H7 (cell line): ENCODE measurements around the gene NKD1. TPM values are rescaled to one million over a fixed set of nuclear protein-coding genes. Genes with fewer than 3 reads are reported as not detected.

Experiments used
- DNase-seq: peaks from one replicate; pipeline ENCODE4 v3.0.0; 2012
- H3K27me3 ChIP-seq: 2 replicates; pipeline ENCODE4 v1.6.0; 2011; ENCODE audit warnings: mild to moderate bottlenecking, low read length; ENCODE audit not compliant: control insufficient read depth, insufficient read depth
- H3K36me3 ChIP-seq: replicated peaks from 2 replicates; pipeline ENCODE4 v1.5.1; 2011; ENCODE audit warnings: low read length; ENCODE audit not compliant: control insufficient read depth, insufficient read depth
- H3K4me3 ChIP-seq: 2 replicates; pipeline ENCODE4 v1.5.1; 2011; ENCODE audit warnings: low read depth, mild to moderate bottlenecking, control low read depth, low read length, moderate library complexity; ENCODE audit not compliant: insufficient read depth
- total RNA-seq: library from RNA; depleted of rRNA; stranded (reverse); fragments of >200 nt; shearing (Covaris generic); gene quantifications from 2 replicates; pipeline ENCODE4 v1.2.3, GENCODE V29; 2014

NKD1 gene
- total RNA-seq, 1 experiment from 2014 or later: 1.2 TPM

DNA sequence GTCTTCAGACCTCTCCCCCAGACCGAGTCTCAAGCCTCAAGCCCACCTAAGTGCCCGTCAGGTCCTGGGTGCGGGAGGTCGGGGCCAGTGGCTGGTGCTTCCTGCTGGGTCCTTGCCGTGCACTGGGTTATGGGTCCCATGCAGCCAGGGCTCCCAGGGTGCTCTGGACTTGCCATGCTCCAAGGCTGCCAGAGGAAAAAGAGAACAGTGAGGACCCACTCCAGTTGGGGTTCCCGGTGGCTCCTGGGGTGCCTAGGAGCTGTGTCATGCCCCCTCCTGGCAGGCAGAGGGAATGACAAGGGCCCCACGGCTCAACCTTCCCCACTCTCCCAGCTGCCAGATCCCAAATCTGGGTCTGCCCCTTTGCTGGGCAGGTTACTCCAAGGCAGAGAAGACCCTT is 129.2 kb downstream of the NKD1 start:
- DNase-seq: peak; percentile 87
- H3K36me3 ChIP-seq: no peaks in the 10 kb centered on the region
- no peak overlapping the region for H3K4me3 ChIP-seq
- no peaks in the 10 kb centered on the region for H3K27me3 ChIP-seq

DNA sequence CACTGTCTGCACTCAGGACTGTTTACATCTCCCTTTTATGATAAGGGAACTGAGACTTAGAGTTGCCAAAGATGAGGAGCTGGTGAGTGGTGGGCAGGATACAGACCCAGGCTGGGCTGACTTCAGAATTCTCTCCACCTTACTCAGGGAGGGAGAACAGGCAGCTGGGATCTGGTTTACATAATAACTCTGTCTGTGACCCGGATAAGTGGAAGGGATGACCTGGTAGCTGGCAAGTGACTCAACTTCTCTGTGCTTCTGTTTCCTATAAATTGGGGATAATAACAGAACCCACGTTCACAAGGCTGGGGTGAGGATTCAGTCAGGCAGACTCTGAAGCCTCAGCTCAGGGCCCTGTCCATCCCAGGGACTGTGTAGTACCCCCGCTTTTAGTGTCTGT is 130.3 kb downstream of the NKD1 start:
- H3K36me3 ChIP-seq: no peaks in the 10 kb centered on the region
- H3K4me3 ChIP-seq: no peak overlapping the region
- no peaks in the 10 kb centered on the region for H3K27me3 ChIP-seq
- no peak for DNase-seq

- H3K36me3 ChIP-seq: no peaks in the 10 kb centered on the region
- DNase-seq: no peak
- no peaks in the 10 kb centered on the region for H3K27me3 ChIP-seq
- H3K4me3 ChIP-seq: no peak overlapping the region
Observed at GRCh38 chr16:50679266-50679665, 131.1 kb downstream of the NKD1 start.

- Histone ChIP-seq H3K4me3 (no peak overlapping the region), H3K27me3 (no peaks in the 10 kb centered on the region), H3K36me3 (no peaks in the 10 kb centered on the region)
- DNase-seq: no peak
Observed at GRCh38 chr16:50679676-50680555, 131.7 kb downstream of the NKD1 start.

DNA sequence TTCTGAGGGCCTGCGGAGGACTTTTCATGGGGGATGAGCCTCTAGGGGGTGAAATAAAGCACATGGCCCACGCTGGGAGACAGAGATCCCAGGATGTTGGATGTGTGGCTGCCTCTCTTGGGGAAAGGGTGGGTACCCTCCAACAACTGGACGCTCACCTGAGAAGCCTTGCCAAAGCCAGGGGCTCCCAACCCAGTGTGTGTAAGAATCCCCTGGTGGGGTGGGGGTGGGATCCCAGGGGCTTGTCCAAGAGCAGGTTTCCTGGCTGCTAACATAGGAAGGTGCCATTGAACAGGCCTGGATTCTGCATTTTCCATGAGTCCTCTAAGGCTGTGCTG is 132.3 kb downstream of the NKD1 start:
- Histone ChIP-seq H3K36me3 (no peaks in the 10 kb centered on the region), H3K27me3 (no peaks in the 10 kb centered on the region), H3K4me3 (no peak overlapping the region)
- DNase-seq: no peak

DNA sequence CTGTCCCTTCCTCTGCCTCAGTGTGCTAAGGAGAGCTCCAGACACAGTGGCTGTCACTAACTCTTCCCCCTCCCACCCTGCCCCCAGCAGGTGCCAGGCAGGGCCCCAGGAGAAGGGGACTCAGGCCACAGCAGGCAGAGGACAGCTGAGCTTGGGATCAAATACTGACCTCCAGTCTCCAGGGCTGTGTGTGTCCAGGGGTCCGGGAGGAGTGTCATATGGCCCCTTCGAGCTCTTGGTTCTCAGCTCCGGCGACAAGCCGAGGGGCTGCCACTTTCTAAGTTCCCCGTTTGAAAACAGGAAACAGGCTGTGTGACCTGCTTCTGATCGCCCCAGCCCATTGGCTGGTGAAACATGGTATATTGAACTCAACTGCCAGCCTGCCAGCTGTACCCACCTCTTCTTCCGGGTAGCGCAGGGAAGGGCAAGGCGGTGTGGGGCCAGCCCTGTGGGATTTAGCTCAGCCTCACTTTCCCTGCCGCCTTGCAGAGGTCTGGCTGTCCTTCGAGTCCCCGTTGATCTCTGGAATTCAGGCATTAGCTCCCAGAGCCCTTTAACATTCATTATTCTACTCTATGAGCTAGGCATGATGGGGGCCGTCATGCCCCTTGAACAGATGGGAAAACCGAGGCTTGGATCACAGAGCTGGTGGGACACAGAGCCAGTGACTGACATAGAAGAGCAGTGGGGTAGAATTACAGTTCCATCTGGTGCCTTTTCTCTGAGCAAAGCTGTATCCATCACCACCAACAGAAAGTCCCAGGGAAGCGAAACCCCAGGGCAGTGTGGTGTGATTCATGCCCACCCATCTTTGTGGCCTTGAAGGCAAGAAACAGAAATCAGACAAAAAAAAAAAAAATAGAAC is 133.1 kb downstream of the NKD1 start, which contains the start of gene SNX20:
SNX20 (minus strand) TSS at position 292 of the 865 bp plus-strand sequence. CDS start 3,786 bp downstream, outside the sequence.
- Histone ChIP-seq H3K4me3 (no peak within 1 kb of the TSS), H3K27me3 (no peaks in the 10 kb centered on the region), H3K36me3 (no peaks in the 10 kb centered on the region)
- peak; percentile 31 for DNase-seq

GRCh38 chr16:50683689-50684374 is 135.6 kb downstream of the NKD1 start:
- H3K4me3 ChIP-seq: no peak overlapping the region
- no peak for DNase-seq
- no peaks in the 10 kb centered on the region; the same call in 1 of the 2 replicates for H3K27me3 ChIP-seq
- H3K36me3 ChIP-seq: no peaks in the 10 kb centered on the region

GRCh38 chr16:50684823-50685461 is 136.7 kb downstream of the NKD1 start:
- Histone ChIP-seq H3K27me3 (no peaks in the 10 kb centered on the region; the same call in 1 of the 2 replicates), H3K36me3 (no peaks in the 10 kb centered on the region), H3K4me3 (no peak overlapping the region)
- DNase-seq: no peak

- no peaks in the 10 kb centered on the region for H3K36me3 ChIP-seq
- DNase-seq: no peak
- H3K27me3 ChIP-seq: no peaks in the 10 kb centered on the region; the same call in 1 of the 2 replicates
- H3K4me3 ChIP-seq: no peak overlapping the region
Observed at GRCh38 chr16:50685462-50686063, 137.4 kb downstream of the NKD1 start.

DNA sequence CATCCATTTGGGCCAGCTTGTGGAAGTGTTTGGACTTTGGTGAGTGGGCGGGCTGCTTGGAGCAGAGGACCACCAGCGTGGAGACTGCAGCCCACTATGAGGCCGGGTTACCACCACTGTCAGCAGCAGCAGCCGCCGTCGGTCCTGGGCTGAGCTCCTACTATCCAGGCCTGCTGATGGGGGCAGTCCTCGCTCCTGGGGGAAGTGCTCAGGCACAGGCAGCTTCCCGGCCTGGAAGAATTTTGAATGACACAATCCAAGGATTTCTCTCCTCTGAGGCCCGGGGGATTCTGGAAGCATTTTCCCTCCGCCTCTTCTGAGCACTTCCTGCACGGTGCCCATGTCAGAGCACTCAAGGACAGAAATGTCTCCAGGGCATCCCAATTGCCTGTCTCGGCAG is 139.9 kb downstream of the NKD1 start:
- peaks cover 6% of the 10 kb centered on the region for H3K27me3 ChIP-seq
- H3K36me3 ChIP-seq: no peaks in the 10 kb centered on the region
- no peak for DNase-seq
- H3K4me3 ChIP-seq: no peak overlapping the region

GRCh38 chr16:50688867-50689266 is 140.7 kb downstream of the NKD1 start:
- no peak overlapping the region for H3K4me3 ChIP-seq
- H3K27me3 ChIP-seq: peaks cover 12% of the 10 kb centered on the region
- DNase-seq: no peak
- H3K36me3 ChIP-seq: no peaks in the 10 kb centered on the region

GRCh38 chr16:50690177-50690576 is 142.0 kb downstream of the NKD1 start:
- no peaks in the 10 kb centered on the region for H3K36me3 ChIP-seq
- DNase-seq: no peak
- H3K27me3 ChIP-seq: peaks cover 14% of the 10 kb centered on the region
- no peak overlapping the region for H3K4me3 ChIP-seq

DNA sequence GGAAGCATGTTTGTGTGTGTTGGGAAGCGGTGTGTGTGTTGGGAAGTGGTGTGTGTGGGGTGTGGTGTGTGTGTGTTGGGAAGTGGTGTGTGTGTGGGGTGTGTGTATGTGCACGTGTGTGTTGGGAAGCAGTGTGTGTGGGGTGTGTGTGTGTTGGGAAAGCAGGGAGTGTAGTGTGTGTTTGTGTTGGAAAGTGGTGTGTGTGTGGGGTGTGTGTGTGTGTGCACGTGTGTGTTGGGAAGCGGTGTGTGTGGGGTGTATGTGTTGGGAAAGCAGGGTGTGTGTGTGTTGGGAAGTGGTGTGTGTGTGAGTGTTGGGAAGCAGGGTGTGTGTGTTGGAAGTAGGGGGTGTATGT is 144.4 kb downstream of the NKD1 start:
- no peak for DNase-seq
- Histone ChIP-seq H3K36me3 (no peaks in the 10 kb centered on the region), H3K4me3 (no peak overlapping the region), H3K27me3 (peaks cover 14% of the 10 kb centered on the region)
